ENCODE data around the gene AP3B1. TPM values are rescaled to one million over a fixed set of nuclear protein-coding genes. Genes with fewer than 3 reads are reported as not detected.

The AP3B1 gene, protein sequence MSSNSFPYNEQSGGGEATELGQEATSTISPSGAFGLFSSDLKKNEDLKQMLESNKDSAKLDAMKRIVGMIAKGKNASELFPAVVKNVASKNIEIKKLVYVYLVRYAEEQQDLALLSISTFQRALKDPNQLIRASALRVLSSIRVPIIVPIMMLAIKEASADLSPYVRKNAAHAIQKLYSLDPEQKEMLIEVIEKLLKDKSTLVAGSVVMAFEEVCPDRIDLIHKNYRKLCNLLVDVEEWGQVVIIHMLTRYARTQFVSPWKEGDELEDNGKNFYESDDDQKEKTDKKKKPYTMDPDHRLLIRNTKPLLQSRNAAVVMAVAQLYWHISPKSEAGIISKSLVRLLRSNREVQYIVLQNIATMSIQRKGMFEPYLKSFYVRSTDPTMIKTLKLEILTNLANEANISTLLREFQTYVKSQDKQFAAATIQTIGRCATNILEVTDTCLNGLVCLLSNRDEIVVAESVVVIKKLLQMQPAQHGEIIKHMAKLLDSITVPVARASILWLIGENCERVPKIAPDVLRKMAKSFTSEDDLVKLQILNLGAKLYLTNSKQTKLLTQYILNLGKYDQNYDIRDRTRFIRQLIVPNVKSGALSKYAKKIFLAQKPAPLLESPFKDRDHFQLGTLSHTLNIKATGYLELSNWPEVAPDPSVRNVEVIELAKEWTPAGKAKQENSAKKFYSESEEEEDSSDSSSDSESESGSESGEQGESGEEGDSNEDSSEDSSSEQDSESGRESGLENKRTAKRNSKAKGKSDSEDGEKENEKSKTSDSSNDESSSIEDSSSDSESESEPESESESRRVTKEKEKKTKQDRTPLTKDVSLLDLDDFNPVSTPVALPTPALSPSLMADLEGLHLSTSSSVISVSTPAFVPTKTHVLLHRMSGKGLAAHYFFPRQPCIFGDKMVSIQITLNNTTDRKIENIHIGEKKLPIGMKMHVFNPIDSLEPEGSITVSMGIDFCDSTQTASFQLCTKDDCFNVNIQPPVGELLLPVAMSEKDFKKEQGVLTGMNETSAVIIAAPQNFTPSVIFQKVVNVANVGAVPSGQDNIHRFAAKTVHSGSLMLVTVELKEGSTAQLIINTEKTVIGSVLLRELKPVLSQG
- total RNA-seq (10 to 100 TPM; 42.4 to 49.3 TPM), polyA plus RNA-seq (ENCODE audit: insufficient read length in 6 of 6) (10 to 100 TPM; 46.6 to 61.2 (median 51.0) TPM)
- long read RNA-seq, donor 1, full-length matches to known transcripts: 6 of 12 reads
- long read RNA-seq, donor 1, partial matches to known transcripts: 6 of 12 reads
- long read RNA-seq, donor 1, other reads (novel, unspliced or antisense): 0 of 12 reads
- long read RNA-seq, donor 2, partial matches to known transcripts: 11 of 16 reads
- long read RNA-seq, donor 2, other reads (novel, unspliced or antisense): 0 of 16 reads
- long read RNA-seq, donor 3, full-length matches to known transcripts: 2 of 2 reads
- long read RNA-seq, donor 3, partial matches to known transcripts: 0 of 2 reads
- long read RNA-seq, donor 3, other reads (novel, unspliced or antisense): 0 of 2 reads
- long read RNA-seq, donor 4, partial matches to known transcripts: 14 of 19 reads
- long read RNA-seq, donor 4, other reads (novel, unspliced or antisense): 5 of 19 reads
- long read RNA-seq, donor 5: 0 reads
- long read RNA-seq, donor 6, full-length matches to known transcripts: 3 of 9 reads
- long read RNA-seq, donor 6, partial matches to known transcripts: 6 of 9 reads
- long read RNA-seq, donor 6, other reads (novel, unspliced or antisense): 0 of 9 reads
- long read RNA-seq, donor 7, partial matches to known transcripts: 0 of 1 reads
- long read RNA-seq, donor 7, other reads (novel, unspliced or antisense): 0 of 1 reads
- long read RNA-seq, donor 8, full-length matches to known transcripts: 2 of 2 reads
- long read RNA-seq, donor 8, partial matches to known transcripts: 0 of 2 reads
- long read RNA-seq, donor 8, other reads (novel, unspliced or antisense): 0 of 2 reads
- long read RNA-seq, donor 9: 0 reads
- long read RNA-seq, donor 10, partial matches to known transcripts: 5 of 6 reads
- long read RNA-seq, donor 10, other reads (novel, unspliced or antisense): 1 of 6 reads
- long read RNA-seq, donor 11: 0 reads
- long read RNA-seq, donor 12, full-length matches to known transcripts: 2 of 2 reads
- long read RNA-seq, donor 12, partial matches to known transcripts: 0 of 2 reads
- long read RNA-seq, donor 12, other reads (novel, unspliced or antisense): 0 of 2 reads

DNA sequence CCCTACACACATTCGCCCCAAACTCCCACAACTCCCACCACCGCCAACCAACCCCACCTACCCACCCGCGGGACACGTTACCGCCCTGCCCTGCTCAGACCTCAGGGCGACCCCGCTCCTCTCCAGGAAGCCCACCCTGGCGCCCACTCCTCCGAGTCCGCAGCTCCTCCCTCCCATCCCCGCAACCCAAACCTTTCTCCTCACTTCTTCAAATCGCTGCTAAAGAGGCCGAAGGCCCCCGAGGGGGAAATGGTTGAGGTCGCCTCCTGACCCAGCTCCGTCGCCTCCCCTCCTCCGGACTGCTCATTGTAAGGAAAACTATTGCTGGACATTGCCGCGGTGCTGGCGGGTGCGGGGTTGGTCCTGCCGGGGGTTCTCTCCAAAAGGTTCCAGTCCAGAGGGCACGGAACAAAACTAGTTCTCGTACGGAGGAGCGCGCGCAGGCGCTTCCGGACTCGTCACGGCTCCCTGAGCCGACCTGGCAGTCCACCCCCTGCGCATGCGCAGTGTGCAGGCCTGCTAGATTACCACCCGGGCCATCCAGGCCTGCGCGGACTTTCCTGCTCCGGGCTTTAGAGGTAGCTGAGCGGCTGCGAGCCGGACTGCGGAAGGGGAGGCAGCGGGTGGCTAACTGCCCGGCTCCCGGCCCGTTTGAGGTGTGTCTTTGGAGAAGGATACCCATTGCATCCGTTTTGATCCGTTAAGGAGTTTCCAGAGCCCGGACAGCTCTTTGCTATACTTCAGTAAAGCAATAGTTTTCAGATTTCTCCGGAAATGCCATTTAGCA is at the start of gene AP3B1:
TSS of gene AP3B1 (minus strand) at position 451 of the 787 bp plus-strand sequence. CDS start at position 332, 119 bp downstream.
- Histone ChIP-seq H3K9me3 (no peaks in the 10 kb centered on the region), H3K36me3 (no peaks in the 10 kb centered on the region), H3K27ac (peak within 1 kb of the TSS; percentile 86 to 95), H3K4me3 (peak within 1 kb of the TSS; percentile 76 to 95), H3K27me3 (no peaks in the 10 kb centered on the region), H3K4me1 (peaks cover 7 to 41% of the 10 kb centered on the region in 2 donors)
- TF ChIP-seq, protein P1, sequence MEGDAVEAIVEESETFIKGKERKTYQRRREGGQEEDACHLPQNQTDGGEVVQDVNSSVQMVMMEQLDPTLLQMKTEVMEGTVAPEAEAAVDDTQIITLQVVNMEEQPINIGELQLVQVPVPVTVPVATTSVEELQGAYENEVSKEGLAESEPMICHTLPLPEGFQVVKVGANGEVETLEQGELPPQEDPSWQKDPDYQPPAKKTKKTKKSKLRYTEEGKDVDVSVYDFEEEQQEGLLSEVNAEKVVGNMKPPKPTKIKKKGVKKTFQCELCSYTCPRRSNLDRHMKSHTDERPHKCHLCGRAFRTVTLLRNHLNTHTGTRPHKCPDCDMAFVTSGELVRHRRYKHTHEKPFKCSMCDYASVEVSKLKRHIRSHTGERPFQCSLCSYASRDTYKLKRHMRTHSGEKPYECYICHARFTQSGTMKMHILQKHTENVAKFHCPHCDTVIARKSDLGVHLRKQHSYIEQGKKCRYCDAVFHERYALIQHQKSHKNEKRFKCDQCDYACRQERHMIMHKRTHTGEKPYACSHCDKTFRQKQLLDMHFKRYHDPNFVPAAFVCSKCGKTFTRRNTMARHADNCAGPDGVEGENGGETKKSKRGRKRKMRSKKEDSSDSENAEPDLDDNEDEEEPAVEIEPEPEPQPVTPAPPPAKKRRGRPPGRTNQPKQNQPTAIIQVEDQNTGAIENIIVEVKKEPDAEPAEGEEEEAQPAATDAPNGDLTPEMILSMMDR (IDR thresholded peaks at IDR 0.05): no peak
- DNase-seq (peak; percentile 98 to 100 (median 99)), ATAC-seq (peak; percentile 97)
- intact Hi-C loops (cut with DNase I): loop anchor here in 1 of 2 donors (5.0 kb wide), 1 partner anchor 63 kb away; no protein-coding TSS in a partner anchor

DNA sequence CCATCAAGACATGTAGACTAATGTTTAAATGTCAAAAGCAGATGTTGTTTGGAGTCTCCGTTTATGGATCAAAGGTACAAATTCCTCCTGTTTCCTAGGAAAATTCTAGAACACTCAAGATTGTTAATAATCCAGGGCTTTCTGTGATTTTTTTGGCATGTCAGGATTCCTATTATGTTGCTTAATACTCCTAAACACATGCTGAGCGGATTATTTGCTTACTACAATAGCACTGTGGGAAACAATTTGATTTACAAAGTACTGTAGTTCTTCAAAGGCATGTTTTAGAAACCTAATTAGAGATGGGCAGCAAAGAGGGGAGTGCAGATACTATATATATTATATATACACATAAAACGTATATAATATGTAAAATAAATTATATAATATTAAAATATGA is 46.9 kb upstream of the AP3B1 start:
- intact Hi-C loops (cut with DNase I): no loop called here
- Histone ChIP-seq H3K9me3 (peaks cover 0 to 11% of the 10 kb centered on the region in 2 donors), H3K36me3 (no peaks in the 10 kb centered on the region), H3K27me3 (no peaks in the 10 kb centered on the region), H3K27ac (no peak overlapping the region), H3K4me3 (no peak overlapping the region), H3K4me1 (no peaks in the 10 kb centered on the region)
- DNase-seq: no peak
- TF ChIP-seq, protein P1 (IDR thresholded peaks at IDR 0.05): no peak
- no peak for ATAC-seq

DNA sequence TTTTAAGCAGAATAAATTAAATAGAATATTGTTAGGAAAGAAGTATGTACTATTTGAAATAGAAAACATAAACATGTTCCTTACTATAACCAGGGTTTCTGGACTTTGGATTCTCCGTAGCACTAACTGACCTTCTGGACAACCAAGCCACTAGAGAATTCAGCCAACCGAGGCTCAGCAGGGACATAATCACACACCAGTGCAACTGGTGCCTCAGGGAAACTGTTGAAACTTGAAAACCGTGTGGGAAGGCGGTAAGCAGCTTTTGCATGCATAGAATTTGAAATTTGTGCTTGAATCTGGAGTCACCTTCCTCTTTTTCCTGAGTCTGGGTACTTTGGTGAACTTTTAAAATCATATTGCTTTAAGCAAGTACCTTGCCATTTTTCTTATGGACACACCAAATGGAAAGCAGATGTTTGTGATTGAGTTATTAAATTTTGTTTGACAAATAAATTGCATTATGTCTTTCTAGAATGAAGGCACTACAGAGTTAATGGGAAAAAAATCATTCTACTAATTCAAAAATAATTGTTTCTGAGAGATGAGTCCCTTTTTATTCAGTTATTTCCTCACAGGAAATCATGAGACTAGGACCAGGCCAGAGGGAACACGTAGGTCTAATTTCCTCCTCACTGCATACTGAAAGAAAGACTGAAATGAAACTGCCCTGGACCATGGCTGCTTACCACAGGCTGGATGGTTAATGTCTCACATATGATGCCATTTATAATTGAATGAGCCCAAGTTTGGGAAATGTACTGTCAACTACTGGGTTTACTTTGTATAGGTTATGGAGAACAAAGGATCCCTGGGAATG is 45.3 kb upstream of the AP3B1 start:
- Histone ChIP-seq H3K4me3 (no peak overlapping the region), H3K27me3 (no peaks in the 10 kb centered on the region), H3K4me1 (no peaks in the 10 kb centered on the region), H3K9me3 (peaks cover 0 to 11% of the 10 kb centered on the region in 2 donors), H3K36me3 (no peaks in the 10 kb centered on the region), H3K27ac (no peak overlapping the region)
- DNase-seq (no peak), ATAC-seq (peak; percentile 37)
- intact Hi-C loops (cut with DNase I): no loop called here
- TF ChIP-seq, protein P1 (IDR thresholded peaks at IDR 0.05): no peak

Data from left lung (tissue), 14 donors.